Calu3 (cell line): ENCODE data around the gene ATXN7L2. TPM values are rescaled to one million over a fixed set of nuclear protein-coding genes. Genes with fewer than 3 reads are reported as not detected.

Experiments
- Bru-seq: library from RNA; stranded (reverse); fragments of 400-500 nt; gene quantifications from one replicate; lab custom pipeline; 2021; lab: Mats Ljungman, UMichigan
- BruChase-seq, 2 experiments: library from RNA; stranded (reverse); fragments of 400-500 nt; gene quantifications; one replicate each; lab custom pipeline; 2021; lab: Mats Ljungman, UMichigan
- BruUV-seq: library from RNA; stranded (reverse); fragments of 400-500 nt; replicated peaks from 2 replicates; lab custom pipeline; 2021; lab: Mats Ljungman, UMichigan
- CTCF ChIA-PET: fragments of 300-600 bp; sonication (Branson Sonifier 250); formaldehyde crosslinking; loops from one replicate; lab custom pipeline; 2022; ENCODE audit warnings: antibody characterized with exemption; lab: Charles Lee
- DNase-seq: peaks from one replicate; pipeline ENCODE4 v3.0.0; 2022
- H3K27ac Mint-ChIP-seq: one replicate; pipeline ENCODE4 v1.8.0; 2022; ENCODE audit warnings: mixed read lengths; ENCODE audit not compliant: unreplicated experiment
- H3K27me3 Mint-ChIP-seq: one replicate; pipeline ENCODE4 v1.8.0; 2022; ENCODE audit warnings: mixed read lengths; ENCODE audit not compliant: unreplicated experiment
- H3K36me3 Mint-ChIP-seq: one replicate; pipeline ENCODE4 v1.8.0; 2022; ENCODE audit warnings: mild to moderate bottlenecking, moderate library complexity, mixed read lengths; ENCODE audit not compliant: insufficient read depth, unreplicated experiment
- H3K4me1 Mint-ChIP-seq: one replicate; pipeline ENCODE4 v1.8.0; 2022; ENCODE audit warnings: mild to moderate bottlenecking, low read depth, mixed read lengths; ENCODE audit not compliant: unreplicated experiment
- H3K4me3 Mint-ChIP-seq: one replicate; pipeline ENCODE4 v1.8.0; 2022; ENCODE audit warnings: mild to moderate bottlenecking, low read depth, moderate library complexity, mixed read lengths; ENCODE audit not compliant: unreplicated experiment
- H3K9me3 Mint-ChIP-seq: one replicate; pipeline ENCODE4 v1.8.0; 2022; ENCODE audit warnings: low read depth, mixed read lengths; ENCODE audit not compliant: unreplicated experiment
- intact Hi-C: fragments of 100-400 bp; cut with micrococcal nuclease; formaldehyde crosslinking; loops from one replicate; pipeline ENCODE4 v1.10.0; 2022; ENCODE audit not compliant: unreplicated experiment
- long read RNA-seq: library from polyadenylated mRNA; stranded (forward); transcript quantifications from one replicate; pipeline ENCODE4 v2.0.0, GENCODE V29; 2022
- total RNA-seq: library from RNA; stranded (reverse); gene quantifications from 2 replicates; pipeline ENCODE4 v1.2.3, GENCODE V29; 2022
- TF ChIP-seq, protein P1 (sequence below): fragments of 200-600 bp; IDR thresholded peaks from one replicate; pipeline ENCODE4 v1.8.0; 2022; ENCODE audit warnings: antibody characterized with exemption; ENCODE audit not compliant: unreplicated experiment

Gene ATXN7L2, protein sequence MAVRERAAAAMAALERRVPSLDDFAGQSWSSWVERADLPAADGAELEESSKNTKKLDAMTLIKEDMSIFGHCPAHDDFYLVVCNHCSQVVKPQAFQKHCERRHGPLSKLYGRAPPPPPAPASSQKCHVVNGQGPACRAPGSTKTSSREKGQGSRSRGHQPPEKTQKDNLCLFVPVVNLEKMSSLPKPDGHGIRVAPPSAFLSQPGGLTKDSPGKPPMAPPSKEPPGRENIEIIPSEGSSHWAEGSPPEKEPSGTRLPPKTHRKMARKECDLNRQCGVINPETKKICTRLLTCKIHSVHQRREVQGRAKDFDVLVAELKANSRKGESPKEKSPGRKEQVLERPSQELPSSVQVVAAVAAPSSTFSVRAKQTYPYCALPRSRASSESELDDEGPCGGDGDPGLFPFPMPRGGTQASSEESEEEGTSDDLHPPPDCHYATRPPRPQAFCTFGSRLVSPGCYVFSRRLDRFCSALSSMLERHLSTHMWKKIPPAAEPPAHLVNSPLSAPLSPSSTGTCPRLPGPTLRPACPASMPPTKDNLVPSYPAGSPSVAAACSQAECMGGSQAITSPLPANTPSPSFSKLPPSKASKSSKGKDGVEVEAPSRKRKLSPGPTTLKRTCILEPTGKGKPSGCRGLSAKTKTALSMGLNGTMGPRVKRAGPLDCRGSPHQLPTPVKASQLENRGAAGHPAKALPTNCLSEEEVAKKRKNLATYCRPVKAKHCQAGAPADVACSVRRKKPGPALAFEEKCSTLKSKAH
- total RNA-seq: 4.3 and 4.5 TPM in 2 replicates
- percentile 44 among the genes with signal in this experiment for Bru-seq, nascent RNA
- BruChase-seq, experiment 1, labeled RNA remaining after a 6-hour chase: percentile 38 among the genes with signal in this experiment
- percentile 42 among the genes with signal in this experiment for BruChase-seq, experiment 2, labeled RNA remaining after a 2-hour chase
- long read RNA-seq, partial matches to known transcripts: 2 of 5 reads
- long read RNA-seq, other reads (novel, unspliced or antisense): 3 of 5 reads

DNA sequence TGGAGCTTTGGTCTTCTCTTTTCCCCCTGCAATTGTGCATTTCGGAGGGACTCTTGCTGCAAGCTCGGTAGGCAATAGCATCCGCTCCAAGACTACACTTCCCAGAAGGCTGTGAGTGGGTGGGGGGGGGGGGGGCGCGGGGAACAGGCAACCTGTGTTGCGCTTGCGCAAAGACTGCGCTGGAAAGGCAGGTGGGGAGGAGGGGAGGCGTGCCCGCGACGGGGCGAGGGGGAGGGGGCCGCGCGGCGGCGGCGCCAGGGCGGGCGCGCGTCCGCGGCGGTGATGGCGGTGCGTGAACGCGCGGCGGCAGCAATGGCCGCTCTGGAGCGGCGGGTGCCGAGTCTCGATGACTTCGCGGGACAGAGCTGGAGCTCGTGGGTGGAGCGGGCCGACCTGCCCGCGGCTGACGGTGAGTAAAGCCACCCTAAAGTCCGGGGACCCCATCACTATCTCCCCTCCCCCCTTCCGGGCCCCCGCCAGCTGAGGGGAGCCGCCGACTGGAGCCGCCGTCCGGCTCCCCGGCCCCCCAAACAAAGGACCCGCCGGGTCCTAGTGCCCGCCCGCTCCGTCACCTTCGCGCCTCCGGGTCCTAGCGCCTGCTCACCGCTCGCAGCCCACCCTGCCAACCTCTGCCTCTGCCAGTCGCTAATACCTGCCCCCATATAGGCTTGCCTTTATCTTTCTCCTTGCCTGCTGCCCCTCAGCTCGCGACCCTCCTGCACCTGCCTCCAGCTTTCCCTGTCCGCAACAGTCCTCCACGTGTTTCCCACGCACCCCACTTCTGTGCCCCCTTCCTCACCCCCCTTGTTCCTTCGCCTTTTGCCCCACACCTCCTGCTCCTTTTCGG is at the start of gene ATXN7L2:
ATXN7L2 (plus strand) TSS at position 234 of the 847 bp plus-strand sequence; CDS start at position 283, 49 bp downstream.
- DNase-seq: peak; percentile 83
- peaks cover 10% of the 10 kb centered on the region for H3K4me1 Mint-ChIP-seq
- no peaks in the 10 kb centered on the region for H3K9me3 Mint-ChIP-seq
- H3K4me3 Mint-ChIP-seq: peak within 1 kb of the TSS; percentile 92
- TF ChIP-seq, protein P1, sequence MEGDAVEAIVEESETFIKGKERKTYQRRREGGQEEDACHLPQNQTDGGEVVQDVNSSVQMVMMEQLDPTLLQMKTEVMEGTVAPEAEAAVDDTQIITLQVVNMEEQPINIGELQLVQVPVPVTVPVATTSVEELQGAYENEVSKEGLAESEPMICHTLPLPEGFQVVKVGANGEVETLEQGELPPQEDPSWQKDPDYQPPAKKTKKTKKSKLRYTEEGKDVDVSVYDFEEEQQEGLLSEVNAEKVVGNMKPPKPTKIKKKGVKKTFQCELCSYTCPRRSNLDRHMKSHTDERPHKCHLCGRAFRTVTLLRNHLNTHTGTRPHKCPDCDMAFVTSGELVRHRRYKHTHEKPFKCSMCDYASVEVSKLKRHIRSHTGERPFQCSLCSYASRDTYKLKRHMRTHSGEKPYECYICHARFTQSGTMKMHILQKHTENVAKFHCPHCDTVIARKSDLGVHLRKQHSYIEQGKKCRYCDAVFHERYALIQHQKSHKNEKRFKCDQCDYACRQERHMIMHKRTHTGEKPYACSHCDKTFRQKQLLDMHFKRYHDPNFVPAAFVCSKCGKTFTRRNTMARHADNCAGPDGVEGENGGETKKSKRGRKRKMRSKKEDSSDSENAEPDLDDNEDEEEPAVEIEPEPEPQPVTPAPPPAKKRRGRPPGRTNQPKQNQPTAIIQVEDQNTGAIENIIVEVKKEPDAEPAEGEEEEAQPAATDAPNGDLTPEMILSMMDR: no peak
- peak within 1 kb of the TSS; percentile 88 for H3K27ac Mint-ChIP-seq
- CTCF ChIA-PET: interaction anchor here (0.6 to 1.2 kb wide), 6 partner anchors 9 to 598 kb away, joined by 3 to 8 read pairs (median 4); partner anchors contain the start of genes PSMA5 and SYPL2
- no TSS peak for BruUV-seq
- H3K27me3 Mint-ChIP-seq: peaks cover 46% of the 10 kb centered on the region
- intact Hi-C loops: loop anchor here (2.0 kb wide), 1 partner anchor 57 kb away; the partner anchor contains the start of gene PSMA5
- peaks cover 21% of the 10 kb centered on the region for H3K36me3 Mint-ChIP-seq

DNA sequence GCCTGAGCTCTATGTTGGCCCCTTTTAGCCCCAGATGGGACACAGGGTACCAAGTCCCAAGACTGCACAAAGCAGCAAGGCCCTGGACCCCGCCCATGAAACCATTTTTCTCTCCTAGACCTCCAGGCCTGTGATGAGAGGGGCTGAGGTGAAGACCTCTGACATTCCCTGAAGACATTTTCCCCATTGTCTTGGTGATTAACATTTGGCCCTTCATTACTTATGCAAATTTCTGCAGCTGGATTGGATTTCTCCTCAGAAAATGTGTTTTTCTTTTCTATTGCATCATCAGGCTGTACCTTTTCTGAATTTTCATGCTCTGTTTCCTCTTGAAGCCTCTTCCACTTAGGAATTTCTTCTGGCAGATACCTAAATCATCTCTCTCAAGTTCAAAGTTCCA is 49.2 kb upstream of the ATXN7L2 start:
- Mint-ChIP-seq H3K27me3 (no peaks in the 10 kb centered on the region), H3K4me1 (no peaks in the 10 kb centered on the region), H3K36me3 (no peaks in the 10 kb centered on the region), H3K9me3 (peaks cover 2% of the 10 kb centered on the region), H3K27ac (no peak overlapping the region), H3K4me3 (no peak overlapping the region)
- CTCF ChIA-PET: no interaction called here
- no peak for DNase-seq
- no TSS peak for BruUV-seq
- intact Hi-C loops: no loop called here
- TF ChIP-seq, protein P1: no peak

DNA sequence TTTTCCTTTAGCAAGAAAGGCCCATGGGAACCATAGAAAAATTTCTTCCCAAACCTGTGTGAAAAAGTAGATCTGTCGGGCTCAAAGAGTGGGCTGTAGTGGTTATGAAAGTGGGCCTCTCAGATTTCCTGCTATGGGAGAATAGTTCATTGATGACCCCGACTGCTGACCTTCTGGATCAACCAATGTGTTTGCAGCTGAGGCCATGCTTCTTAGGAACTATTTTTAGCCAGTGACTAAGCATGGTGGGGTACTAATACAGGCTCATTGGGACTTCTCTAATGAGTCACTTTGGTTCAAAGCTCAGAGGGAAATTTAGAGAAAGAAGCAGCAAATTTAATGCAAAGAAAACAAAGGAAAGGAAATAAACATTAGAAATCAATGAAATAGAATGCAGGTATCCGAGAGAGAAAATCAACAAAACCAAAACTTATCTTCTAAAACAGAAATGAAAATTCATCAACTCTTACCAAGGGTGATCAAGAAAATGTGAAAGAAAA is 44.9 kb upstream of the ATXN7L2 start:
- no peaks in the 10 kb centered on the region for H3K4me1 Mint-ChIP-seq
- no peaks in the 10 kb centered on the region for H3K36me3 Mint-ChIP-seq
- intact Hi-C loops: no loop called here
- TF ChIP-seq, protein P1: no peak
- no peaks in the 10 kb centered on the region for H3K27me3 Mint-ChIP-seq
- H3K9me3 Mint-ChIP-seq: no peaks in the 10 kb centered on the region
- CTCF ChIA-PET: no interaction called here
- no TSS peak for BruUV-seq
- H3K4me3 Mint-ChIP-seq: no peak overlapping the region
- H3K27ac Mint-ChIP-seq: no peak overlapping the region
- DNase-seq: no peak
